OCI-LY3 (cell line): ENCODE data around the gene DRAP1.

Source experiments
- H2AFZ ChIP-seq: fragments of 200-600, 300-600 bp; shearing (Covaris generic); 2 replicates; pipeline ENCODE4 v1.6.0; 2014; ENCODE audit warnings: antibody characterized with exemption, low read depth, low read length
- H3K27ac ChIP-seq: fragments of 200-600, 300-600 bp; sonication (generic); 2 replicates; pipeline ENCODE4 v1.5.1; 2014; ENCODE audit warnings: mild to moderate bottlenecking, low read length, moderate library complexity, mixed read lengths
- H3K27me3 ChIP-seq: fragments of 200-600, 300-600 bp; sonication (generic); 2 replicates; pipeline ENCODE4 v1.6.1; 2014; ENCODE audit warnings: low read depth, low read length, mixed read lengths
- H3K36me3 ChIP-seq: fragments of 200-600, 300-600 bp; sonication (generic); replicated peaks from 2 replicates; pipeline ENCODE3; 2014; ENCODE audit warnings: low read depth, low read length, mixed read lengths
- H3K4me1 ChIP-seq: fragments of 300-600, 200-600 bp; sonication (generic); 2 replicates; pipeline ENCODE4 v1.6.1; 2014; ENCODE audit warnings: low read length, mixed read lengths
- H3K4me2 ChIP-seq: fragments of 200-600, 300-600 bp; sonication (generic); 2 replicates; pipeline ENCODE4 v1.6.1; 2014; ENCODE audit warnings: low read length, mixed read lengths
- H3K4me3 ChIP-seq: fragments of 300-600, 200-600 bp; sonication (generic); 2 replicates; pipeline ENCODE4 v1.5.1; 2014; ENCODE audit warnings: antibody characterized with exemption, mild to moderate bottlenecking, low read length, moderate library complexity
- H3K79me2 ChIP-seq: fragments of 300-600, 200-600 bp; shearing (Covaris generic); 2 replicates; pipeline ENCODE4 v1.6.1; 2014; ENCODE audit warnings: mild to moderate bottlenecking, low read length, mixed read lengths
- H3K9ac ChIP-seq: fragments of 300-600, 200-600 bp; shearing (Covaris generic); 2 replicates; pipeline ENCODE4 v1.6.0; 2014; ENCODE audit warnings: mild to moderate bottlenecking, low read length, moderate library complexity
- H3K9me3 ChIP-seq: fragments of 200-600, 300-600 bp; shearing (Covaris generic); 2 replicates; pipeline ENCODE4 v1.6.1; 2014; ENCODE audit warnings: low read length, mixed read lengths; ENCODE audit not compliant: insufficient read depth
- H4K20me1 ChIP-seq: fragments of 200-600, 300-600 bp; sonication (generic); 2 replicates; pipeline ENCODE4 v1.6.1; 2016; ENCODE audit warnings: low read length, mixed read lengths; ENCODE audit not compliant: insufficient read depth
- CTCF ChIP-seq: fragments of 200-600, 300-600 bp; sonication (generic); IDR thresholded peaks from 2 replicates; pipeline ENCODE4 v1.5.1; 2014; ENCODE audit warnings: antibody characterized with exemption, low read length, low read depth
- EZH2phosphoT487 ChIP-seq: fragments of 200-600 bp; shearing (Covaris generic); IDR thresholded peaks from 2 replicates; pipeline ENCODE4 v1.6.1; 2018; ENCODE audit warnings: antibody characterized with exemption, mixed run types, low read depth

Gene DRAP1

GRCh38 chr11:65911682-65912568, 7.3 kb upstream of the DRAP1 start:
- Histone ChIP-seq H3K9ac (peak overlapping the region; percentile 5; the same call in 1 of the 2 replicates), H3K9me3 (no peaks in the 10 kb centered on the region), H2AFZ (peak overlapping the region; percentile 13; the same call in 1 of the 2 replicates), H3K4me1 (peaks cover 25% of the 10 kb centered on the region), H3K36me3 (no peaks in the 10 kb centered on the region), H3K27ac (no peak overlapping the region), H3K79me2 (no peaks in the 10 kb centered on the region), H3K4me3 (no peak overlapping the region), H3K4me2 (peak overlapping the region; percentile 34), H4K20me1 (no peaks in the 10 kb centered on the region), H3K27me3 (peaks cover 20% of the 10 kb centered on the region)
- TF ChIP-seq EZH2phosphoT487 (no peak), CTCF (peak; percentile 56)

- Histone ChIP-seq H3K4me2 (peak overlapping the region; percentile 48), H3K4me3 (no peak overlapping the region), H3K9me3 (no peaks in the 10 kb centered on the region), H3K36me3 (peaks cover 5% of the 10 kb centered on the region), H3K27ac (no peak overlapping the region), H4K20me1 (no peaks in the 10 kb centered on the region), H3K9ac (no peak overlapping the region), H3K79me2 (peaks cover 9% of the 10 kb centered on the region), H3K27me3 (peaks cover 13% of the 10 kb centered on the region), H3K4me1 (peaks cover 29% of the 10 kb centered on the region), H2AFZ (no peak overlapping the region)
- TF ChIP-seq EZH2phosphoT487 = no peak
- no peak for TF ChIP-seq CTCF
Observed at GRCh38 chr11:65912845-65913244, 6.4 kb upstream of the DRAP1 start.

GRCh38 chr11:65915101-65915820, 4.0 kb upstream of the DRAP1 start:
- TF ChIP-seq CTCF = no peak
- TF ChIP-seq EZH2phosphoT487 = no peak
- Histone ChIP-seq H3K27me3 (no peaks in the 10 kb centered on the region), H3K27ac (no peak overlapping the region), H3K79me2 (peaks cover 23% of the 10 kb centered on the region), H3K9ac (no peak overlapping the region), H2AFZ (no peak overlapping the region), H3K4me1 (peaks cover 31% of the 10 kb centered on the region), H4K20me1 (no peaks in the 10 kb centered on the region), H3K9me3 (no peaks in the 10 kb centered on the region), H3K36me3 (peaks cover 5% of the 10 kb centered on the region), H3K4me2 (no peak overlapping the region), H3K4me3 (no peak overlapping the region)

GRCh38 chr11:65915821-65916251, 3.4 kb upstream of the DRAP1 start:
- Histone ChIP-seq H3K4me3 (no peak overlapping the region), H3K79me2 (peaks cover 27% of the 10 kb centered on the region), H2AFZ (no peak overlapping the region), H3K9ac (no peak overlapping the region), H3K9me3 (no peaks in the 10 kb centered on the region), H3K27me3 (no peaks in the 10 kb centered on the region), H3K36me3 (peaks cover 10% of the 10 kb centered on the region), H3K27ac (no peak overlapping the region), H4K20me1 (no peaks in the 10 kb centered on the region), H3K4me2 (no peak overlapping the region), H3K4me1 (peaks cover 36% of the 10 kb centered on the region)
- TF ChIP-seq CTCF = no peak
- TF ChIP-seq EZH2phosphoT487 = no peak
